WTC11 (cell line): Measurements from ENCODE around the gene PUSL1.

Source experiments
- CTCF ChIP-seq: fragments of 200-600 bp; IDR thresholded peaks from 2 replicates; pipeline ENCODE4 v1.8.0; 2022; ENCODE audit warnings: antibody characterized with exemption
- NR1H2 ChIP-seq: sonication (generic); formaldehyde crosslinking; IDR thresholded peaks from 2 replicates; pipeline ENCODE4 v1.9.0; 2021; ENCODE audit warnings: mild to moderate bottlenecking, moderate library complexity, missing genetic modification reagents
- NR3C1 ChIP-seq: sonication (generic); formaldehyde crosslinking; conservative IDR thresholded peaks from 2 replicates; pipeline ENCODE4 v1.8.1; 2023; ENCODE audit warnings: low read depth, mild to moderate bottlenecking, missing genetic modification reagents
- ZBTB21 ChIP-seq: sonication (generic); formaldehyde crosslinking; IDR thresholded peaks from 2 replicates; pipeline ENCODE4 v1.8.1; 2023; ENCODE audit warnings: mild to moderate bottlenecking, missing genetic modification reagents, borderline replicate concordance

GRCh38 chr1:1317420-1317819 lies 9.0 kb downstream of the PUSL1 start:
- no peak for TF ChIP-seq NR3C1 (CRISPR knock-in tag)
- no peak for TF ChIP-seq ZBTB21 (CRISPR knock-in tag)
- TF ChIP-seq NR1H2 (CRISPR knock-in tag), result no peak
- no peak for TF ChIP-seq CTCF
